Activated T-helper 2 cell treated with anti-CD3 and anti-CD28 coated beads, Interferon-gamma antibody, Interleukin-2, Interleukin-4, amounts not matched to agents 10 μg/mL and 5 μg/mL and 100 μg/mL, durations not matched to agents 14 hours and 24 hours and 36 hours (primary cell): ENCODE data around the gene CDKAL1. TPM values are rescaled to one million over a fixed set of nuclear protein-coding genes. Genes with fewer than 3 reads are reported as not detected.

Source experiments
- DNase-seq: peaks from one replicate; pipeline ENCODE4 v3.0.0; 2021; ENCODE audit warnings: low spot score
- H3K27ac Mint-ChIP-seq: one replicate; pipeline ENCODE4 v1.8.0; 2021; ENCODE audit warnings: mixed read lengths
- H3K27me3 Mint-ChIP-seq: one replicate; pipeline ENCODE4 v1.8.0; 2021; ENCODE audit warnings: low read depth, mixed read lengths
- H3K36me3 Mint-ChIP-seq: one replicate; pipeline ENCODE4 v1.8.0; 2021; ENCODE audit warnings: low read depth, mixed read lengths
- H3K4me1 Mint-ChIP-seq: one replicate; pipeline ENCODE4 v1.8.0; 2021; ENCODE audit warnings: low read depth, mixed read lengths
- H3K4me3 Mint-ChIP-seq: one replicate; pipeline ENCODE4 v1.8.0; 2021; ENCODE audit warnings: low read depth, mild to moderate bottlenecking, moderate library complexity, mixed read lengths
- H3K9me3 Mint-ChIP-seq: one replicate; pipeline ENCODE4 v1.8.0; 2021; ENCODE audit warnings: mixed read lengths
- intact Hi-C: fragments of 100-400 bp; cut with micrococcal nuclease; formaldehyde crosslinking; loops from one replicate; pipeline ENCODE4 v1.15.1; 2023
- total RNA-seq: library from RNA; stranded (reverse); gene quantifications from 2 replicates; pipeline ENCODE4 v1.2.3, GENCODE V29; 2022

The CDKAL1 gene
- total RNA-seq, 1 donor from 2014 or later: 31.2 TPM

- Mint-ChIP-seq H3K27me3 (no peaks in the 10 kb centered on the region), H3K4me1 (peaks cover 1% of the 10 kb centered on the region), H3K9me3 (peaks cover 10% of the 10 kb centered on the region), H3K36me3 (peaks cover 18% of the 10 kb centered on the region), H3K27ac (no peak overlapping the region), H3K4me3 (no peak overlapping the region)
- DNase-seq: no peak
- intact Hi-C loops: no loop called here
Observed at GRCh38 chr6:20793174-20793573, 258.9 kb downstream of the CDKAL1 start.

GRCh38 chr6:20797597-20797996 lies 263.3 kb downstream of the CDKAL1 start:
- Mint-ChIP-seq H3K27ac (no peak overlapping the region), H3K4me3 (no peak overlapping the region), H3K27me3 (no peaks in the 10 kb centered on the region), H3K4me1 (no peaks in the 10 kb centered on the region), H3K9me3 (peaks cover 10% of the 10 kb centered on the region), H3K36me3 (peaks cover 15% of the 10 kb centered on the region)
- intact Hi-C loops: no loop called here
- DNase-seq: no peak

- no peak overlapping the region for H3K27ac Mint-ChIP-seq
- intact Hi-C loops: no loop called here
- H3K9me3 Mint-ChIP-seq: peaks cover 10% of the 10 kb centered on the region
- no peak for DNase-seq
- no peaks in the 10 kb centered on the region for H3K27me3 Mint-ChIP-seq
- H3K36me3 Mint-ChIP-seq: peaks cover 18% of the 10 kb centered on the region
- H3K4me1 Mint-ChIP-seq: no peaks in the 10 kb centered on the region
- H3K4me3 Mint-ChIP-seq: no peak overlapping the region
Observed at GRCh38 chr6:20800229-20800628, 266.0 kb downstream of the CDKAL1 start.

GRCh38 chr6:20800653-20801052 lies 266.4 kb downstream of the CDKAL1 start:
- Mint-ChIP-seq H3K4me1 (no peaks in the 10 kb centered on the region), H3K27me3 (no peaks in the 10 kb centered on the region), H3K9me3 (peaks cover 12% of the 10 kb centered on the region)

GRCh38 chr6:20801595-20801994 lies 267.3 kb downstream of the CDKAL1 start:
- no peaks in the 10 kb centered on the region for H3K4me1 Mint-ChIP-seq
- H3K27me3 Mint-ChIP-seq: no peaks in the 10 kb centered on the region
- no peak for DNase-seq
- intact Hi-C loops: no loop called here
- H3K36me3 Mint-ChIP-seq: peaks cover 26% of the 10 kb centered on the region
- peaks cover 17% of the 10 kb centered on the region for H3K9me3 Mint-ChIP-seq
- H3K4me3 Mint-ChIP-seq: no peak overlapping the region
- no peak overlapping the region for H3K27ac Mint-ChIP-seq

More at GRCh38 chr6:20800653-20801052, 266.4 kb downstream of the CDKAL1 start:
- H3K4me3 Mint-ChIP-seq: no peak overlapping the region
- peaks cover 23% of the 10 kb centered on the region for H3K36me3 Mint-ChIP-seq
- intact Hi-C loops: no loop called here
- no peak for DNase-seq
- no peak overlapping the region for H3K27ac Mint-ChIP-seq

GRCh38 chr6:20802596-20802995 lies 268.3 kb downstream of the CDKAL1 start:
- H3K27me3 Mint-ChIP-seq: no peaks in the 10 kb centered on the region
- H3K4me3 Mint-ChIP-seq: no peak overlapping the region
- H3K9me3 Mint-ChIP-seq: peaks cover 14% of the 10 kb centered on the region
- peaks cover 20% of the 10 kb centered on the region for H3K36me3 Mint-ChIP-seq
- no peak overlapping the region for H3K27ac Mint-ChIP-seq
- no peak for DNase-seq
- no peaks in the 10 kb centered on the region for H3K4me1 Mint-ChIP-seq
- intact Hi-C loops: no loop called here

GRCh38 chr6:20805021-20805420 lies 270.8 kb downstream of the CDKAL1 start:
- Mint-ChIP-seq H3K9me3 (peaks cover 10% of the 10 kb centered on the region), H3K27ac (no peak overlapping the region), H3K4me3 (no peak overlapping the region), H3K36me3 (peaks cover 15% of the 10 kb centered on the region), H3K4me1 (no peaks in the 10 kb centered on the region), H3K27me3 (no peaks in the 10 kb centered on the region)
- DNase-seq: no peak
- intact Hi-C loops: no loop called here

GRCh38 chr6:20806669-20807068 lies 272.4 kb downstream of the CDKAL1 start:
- no peak overlapping the region for H3K27ac Mint-ChIP-seq
- DNase-seq: no peak
- intact Hi-C loops: no loop called here
- H3K4me3 Mint-ChIP-seq: no peak overlapping the region
- H3K4me1 Mint-ChIP-seq: peaks cover 7% of the 10 kb centered on the region
- H3K36me3 Mint-ChIP-seq: peaks cover 15% of the 10 kb centered on the region
- peaks cover 10% of the 10 kb centered on the region for H3K9me3 Mint-ChIP-seq
- no peaks in the 10 kb centered on the region for H3K27me3 Mint-ChIP-seq

GRCh38 chr6:20808439-20808838 lies 274.2 kb downstream of the CDKAL1 start:
- no peak for DNase-seq
- H3K4me1 Mint-ChIP-seq: peaks cover 7% of the 10 kb centered on the region
- H3K27ac Mint-ChIP-seq: no peak overlapping the region
- peaks cover 14% of the 10 kb centered on the region for H3K9me3 Mint-ChIP-seq
- intact Hi-C loops: no loop called here
- H3K4me3 Mint-ChIP-seq: no peak overlapping the region
- no peaks in the 10 kb centered on the region for H3K27me3 Mint-ChIP-seq
- H3K36me3 Mint-ChIP-seq: peaks cover 19% of the 10 kb centered on the region

GRCh38 chr6:20808924-20809323 lies 274.7 kb downstream of the CDKAL1 start:
- Mint-ChIP-seq H3K4me1 (peaks cover 7% of the 10 kb centered on the region), H3K27ac (no peak overlapping the region), H3K27me3 (no peaks in the 10 kb centered on the region), H3K36me3 (peaks cover 19% of the 10 kb centered on the region), H3K4me3 (no peak overlapping the region), H3K9me3 (peaks cover 19% of the 10 kb centered on the region)
- no peak for DNase-seq
- intact Hi-C loops: no loop called here

- H3K36me3 Mint-ChIP-seq: peaks cover 16% of the 10 kb centered on the region
- intact Hi-C loops: no loop called here
- H3K27me3 Mint-ChIP-seq: no peaks in the 10 kb centered on the region
- no peak for DNase-seq
- H3K4me1 Mint-ChIP-seq: peaks cover 7% of the 10 kb centered on the region
- peaks cover 24% of the 10 kb centered on the region for H3K9me3 Mint-ChIP-seq
- H3K27ac Mint-ChIP-seq: no peak overlapping the region
- no peak overlapping the region for H3K4me3 Mint-ChIP-seq
Observed at GRCh38 chr6:20810727-20811108, 276.5 kb downstream of the CDKAL1 start.

- DNase-seq: no peak
- Mint-ChIP-seq H3K4me3 (no peak overlapping the region), H3K27ac (peak overlapping the region; percentile 18), H3K36me3 (peaks cover 14% of the 10 kb centered on the region), H3K4me1 (peaks cover 10% of the 10 kb centered on the region), H3K9me3 (peaks cover 23% of the 10 kb centered on the region), H3K27me3 (no peaks in the 10 kb centered on the region)
- intact Hi-C loops: no loop called here
Observed at GRCh38 chr6:20811109-20811761, 277.0 kb downstream of the CDKAL1 start.

GRCh38 chr6:20812776-20813175 lies 278.5 kb downstream of the CDKAL1 start:
- intact Hi-C loops: no loop called here
- Mint-ChIP-seq H3K27me3 (no peaks in the 10 kb centered on the region), H3K27ac (no peak overlapping the region), H3K4me1 (peaks cover 11% of the 10 kb centered on the region), H3K36me3 (peaks cover 9% of the 10 kb centered on the region), H3K9me3 (peaks cover 17% of the 10 kb centered on the region), H3K4me3 (no peak overlapping the region)
- DNase-seq: no peak

GRCh38 chr6:20814494-20814893 lies 280.2 kb downstream of the CDKAL1 start:
- H3K27ac Mint-ChIP-seq: no peak overlapping the region
- no peaks in the 10 kb centered on the region for H3K27me3 Mint-ChIP-seq
- H3K4me3 Mint-ChIP-seq: no peak overlapping the region
- peaks cover 11% of the 10 kb centered on the region for H3K4me1 Mint-ChIP-seq
- H3K9me3 Mint-ChIP-seq: peaks cover 17% of the 10 kb centered on the region
- intact Hi-C loops: no loop called here
- DNase-seq: no peak
- H3K36me3 Mint-ChIP-seq: peaks cover 9% of the 10 kb centered on the region
